GM18508 (cell line): ENCODE data around the gene SOX5.
"Not testable (repeated sequence)": the region's sequence is repeated elsewhere in the genome, so short reads cannot be mapped to it uniquely, and the experiment has no call there.

Experiments used
- ATAC-seq: cut with Tn5 transposase; IDR thresholded peaks from one replicate; pipeline ENCODE4 v1.9.1; 2021; ENCODE audit warnings: moderate number of reproducible peaks; ENCODE audit not compliant: insufficient read depth, unreplicated experiment

Gene SOX5

GRCh38 chr12:23851602-23852001, 97.9 kb downstream of the SOX5 start:
- no peak for ATAC-seq

- ATAC-seq: no peak
These were observed 101.6 kb downstream of the SOX5 start for GRCh38 chr12:23847857-23848256.

GRCh38 chr12:23843958-23844357, 105.5 kb downstream of the SOX5 start:
- ATAC-seq: no peak

GRCh38 chr12:23834076-23834475, 115.4 kb downstream of the SOX5 start:
- ATAC-seq: no peak

GRCh38 chr12:23831739-23832138, 117.7 kb downstream of the SOX5 start:
- no peak for ATAC-seq

GRCh38 chr12:23830210-23830609, 119.3 kb downstream of the SOX5 start:
- no peak for ATAC-seq

GRCh38 chr12:23827353-23827752, 122.1 kb downstream of the SOX5 start:
- no peak for ATAC-seq

GRCh38 chr12:23825124-23825523, 124.3 kb downstream of the SOX5 start:
- not testable (repeated sequence) for ATAC-seq

GRCh38 chr12:23824358-23824757, 125.1 kb downstream of the SOX5 start:
- ATAC-seq: no peak

GRCh38 chr12:23822883-23823282, 126.6 kb downstream of the SOX5 start:
- not testable (repeated sequence) for ATAC-seq

- no peak for ATAC-seq
These were observed 132.1 kb downstream of the SOX5 start for GRCh38 chr12:23817345-23817744.

GRCh38 chr12:23816394-23816851, 133.0 kb downstream of the SOX5 start:
- ATAC-seq: no peak

GRCh38 chr12:23815810-23816209, 133.7 kb downstream of the SOX5 start:
- ATAC-seq: no peak

GRCh38 chr12:23813206-23813605, 136.3 kb downstream of the SOX5 start:
- ATAC-seq: no peak

GRCh38 chr12:23810329-23810902, 139.1 kb downstream of the SOX5 start:
- no peak for ATAC-seq

- no peak for ATAC-seq
These were observed 145.9 kb downstream of the SOX5 start for GRCh38 chr12:23803540-23803939.

GRCh38 chr12:23795494-23795893, 154.0 kb downstream of the SOX5 start:
- ATAC-seq: no peak

- no peak for ATAC-seq
These were observed 168.4 kb downstream of the SOX5 start for GRCh38 chr12:23781118-23781517.

GRCh38 chr12:23775208-23775607, 174.3 kb downstream of the SOX5 start:
- ATAC-seq: peak; percentile 62

- no peak for ATAC-seq
These were observed 178.1 kb downstream of the SOX5 start for GRCh38 chr12:23771240-23771949.

GRCh38 chr12:23770202-23770938, 179.1 kb downstream of the SOX5 start:
- no peak for ATAC-seq
